SKM-1 treated with dmso at 0.1 percent for 144 hours (cell line): ENCODE data around the gene KANSL1.

ENCODE experiments used
- DNase-seq: peaks from one replicate; lab custom pipeline; 2025; ENCODE audit not compliant: unreplicated experiment; lab: John Stamatoyannopoulos, UW

KANSL1 gene

GRCh38 chr17:46003907-46004748, 189.1 kb downstream of the KANSL1 start:
- DNase-seq: no peak

DNA sequence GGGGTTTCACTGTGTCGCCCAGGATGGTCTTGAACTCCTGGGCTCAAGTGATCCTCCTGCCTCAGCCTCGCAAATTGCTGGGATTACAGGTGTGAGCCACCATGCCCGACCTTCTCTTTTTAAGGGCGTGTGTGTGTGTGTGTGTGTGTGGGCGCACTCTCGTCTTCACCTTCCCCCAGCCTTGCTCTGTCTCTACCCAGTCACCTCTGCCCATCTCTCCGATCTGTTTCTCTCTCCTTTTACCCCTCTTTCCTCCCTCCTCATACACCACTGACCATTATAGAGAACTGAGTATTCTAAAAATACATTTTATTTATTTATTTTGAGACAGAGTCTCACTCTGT, 190.3 kb downstream of the KANSL1 start:
- no peak for DNase-seq

DNA sequence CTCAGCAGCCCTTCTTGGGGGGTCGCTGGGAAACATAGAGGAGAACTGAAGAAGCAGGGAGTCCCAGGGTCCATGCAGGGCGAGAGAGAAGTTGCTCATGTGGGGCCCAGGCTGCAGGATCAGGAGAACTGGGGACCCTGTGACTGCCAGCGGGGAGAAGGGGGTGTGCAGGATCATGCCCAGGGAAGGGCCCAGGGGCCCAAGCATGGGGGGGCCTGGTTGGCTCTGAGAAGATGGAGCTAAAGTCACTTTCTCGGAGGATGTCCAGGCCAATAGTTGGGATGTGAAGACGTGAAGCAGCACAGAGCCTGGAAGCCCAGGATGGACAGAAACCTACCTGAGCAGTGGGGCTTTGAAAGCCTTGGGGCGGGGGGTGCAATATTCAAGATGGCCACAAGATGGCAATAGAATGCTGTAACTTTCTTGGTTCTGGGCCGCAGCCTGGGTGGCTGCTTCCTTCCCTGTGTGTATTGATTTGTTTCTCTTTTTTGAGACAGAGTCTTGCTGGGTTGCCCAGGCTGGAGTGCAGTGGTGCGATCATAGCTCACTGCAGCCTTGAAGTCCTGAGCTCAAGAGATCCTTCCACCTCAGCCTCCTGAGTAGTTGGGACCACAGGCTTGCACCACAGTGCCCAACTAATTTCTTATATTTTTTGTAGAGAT, 190.8 kb downstream of the KANSL1 start:
- peak; percentile 49 for DNase-seq

- no peak for DNase-seq
Observed at GRCh38 chr17:46001390-46002310, 191.6 kb downstream of the KANSL1 start.

DNA sequence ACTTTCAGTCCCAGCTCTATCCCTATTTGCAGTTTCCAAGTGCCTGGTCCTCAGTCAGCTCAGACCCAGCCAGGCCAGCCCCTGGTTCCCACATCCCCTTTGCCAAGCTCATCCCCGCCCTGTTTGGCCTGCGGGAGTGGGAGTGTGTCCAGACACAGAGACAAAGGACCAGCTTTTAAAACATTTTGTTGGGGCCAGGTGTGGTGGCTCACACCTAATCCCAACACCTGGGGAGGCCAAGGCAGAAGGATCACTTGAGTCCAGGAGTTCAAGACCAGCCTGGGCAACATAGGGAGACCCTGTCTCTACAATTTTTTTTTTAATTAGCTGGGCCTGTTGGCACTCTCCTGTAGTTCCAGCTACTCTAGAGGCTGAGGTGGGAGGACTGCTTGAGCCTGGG, 192.5 kb downstream of the KANSL1 start:
- no peak for DNase-seq

GRCh38 chr17:46000292-46000691, 192.9 kb downstream of the KANSL1 start:
- no peak for DNase-seq

- DNase-seq: no peak
Observed at GRCh38 chr17:45999900-46000290, 193.3 kb downstream of the KANSL1 start.

- DNase-seq: no peak
Observed at GRCh38 chr17:45998987-45999899, 194.0 kb downstream of the KANSL1 start, which contains the start of gene STH. TSS of gene STH (plus strand) at chr17:45999250. CDS start at chr17:45999280, 30 bp downstream.

DNA sequence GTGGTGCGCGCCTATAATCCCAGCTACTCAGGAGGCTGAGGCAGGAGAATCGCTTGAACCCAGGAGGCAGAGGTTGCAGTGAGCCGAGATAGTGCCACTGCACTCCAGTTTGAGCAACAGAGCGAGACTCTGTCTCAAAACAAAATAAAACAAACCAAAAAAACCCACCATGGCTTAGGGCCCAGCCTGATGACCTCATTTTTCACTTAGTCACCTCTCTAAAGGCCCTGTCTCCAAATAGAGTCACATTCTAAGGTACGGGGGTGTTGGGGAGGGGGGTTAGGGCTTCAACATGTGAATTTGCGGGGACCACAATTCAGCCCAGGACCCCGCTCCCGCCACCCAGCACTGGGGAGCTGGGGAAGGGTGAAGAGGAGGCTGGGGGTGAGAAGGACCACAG, 195.6 kb downstream of the KANSL1 start:
- no peak for DNase-seq

GRCh38 chr17:45997166-45997565, 196.1 kb downstream of the KANSL1 start:
- DNase-seq: no peak

DNA sequence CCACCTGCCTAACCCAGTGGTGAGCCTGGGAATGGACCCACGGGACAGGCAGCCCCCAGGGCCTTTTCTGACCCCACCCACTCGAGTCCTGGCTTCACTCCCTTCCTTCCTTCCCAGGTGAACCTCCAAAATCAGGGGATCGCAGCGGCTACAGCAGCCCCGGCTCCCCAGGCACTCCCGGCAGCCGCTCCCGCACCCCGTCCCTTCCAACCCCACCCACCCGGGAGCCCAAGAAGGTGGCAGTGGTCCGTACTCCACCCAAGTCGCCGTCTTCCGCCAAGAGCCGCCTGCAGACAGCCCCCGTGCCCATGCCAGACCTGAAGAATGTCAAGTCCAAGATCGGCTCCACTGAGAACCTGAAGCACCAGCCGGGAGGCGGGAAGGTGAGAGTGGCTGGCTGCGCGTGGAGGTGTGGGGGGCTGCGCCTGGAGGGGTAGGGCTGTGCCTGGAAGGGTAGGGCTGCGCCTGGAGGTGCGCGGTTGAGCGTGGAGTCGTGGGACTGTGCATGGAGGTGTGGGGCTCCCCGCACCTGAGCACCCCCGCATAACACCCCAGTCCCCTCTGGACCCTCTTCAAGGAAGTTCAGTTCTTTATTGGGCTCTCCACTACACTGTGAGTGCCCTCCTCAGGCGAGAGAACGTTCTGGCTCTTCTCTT, 196.8 kb downstream of the KANSL1 start:
- DNase-seq: no peak

DNA sequence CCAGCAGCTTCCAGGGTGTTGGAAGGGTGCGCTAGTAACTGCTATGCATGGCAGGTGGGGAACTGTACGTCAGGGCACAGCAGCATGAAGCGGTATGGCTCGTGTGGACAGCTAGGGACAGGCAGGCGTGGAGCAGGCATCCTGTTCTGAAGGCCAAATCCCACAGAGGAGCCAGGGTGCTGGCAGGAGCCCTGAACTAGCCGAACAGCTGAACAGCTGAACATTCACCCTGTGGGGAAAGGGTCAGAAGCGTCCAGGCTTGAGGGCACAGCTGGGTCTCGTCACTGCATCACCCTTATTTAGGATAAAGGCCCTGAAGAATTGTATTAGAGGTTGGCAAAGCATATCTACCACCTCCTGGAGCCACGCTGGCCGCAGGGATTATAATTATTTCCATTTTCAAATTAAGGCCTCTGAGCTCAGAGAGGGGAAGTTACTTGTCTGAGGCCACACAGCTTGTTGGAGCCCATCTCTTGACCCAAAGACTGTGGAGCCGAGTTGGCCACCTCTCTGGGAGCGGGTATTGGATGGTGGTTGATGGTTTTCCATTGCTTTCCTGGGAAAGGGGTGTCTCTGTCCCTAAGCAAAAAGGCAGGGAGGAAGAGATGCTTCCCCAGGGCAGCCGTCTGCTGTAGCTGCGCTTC, 197.5 kb downstream of the KANSL1 start:
- DNase-seq: no peak

- no peak for DNase-seq
Observed at GRCh38 chr17:45994987-45995386, 198.2 kb downstream of the KANSL1 start.

DNA sequence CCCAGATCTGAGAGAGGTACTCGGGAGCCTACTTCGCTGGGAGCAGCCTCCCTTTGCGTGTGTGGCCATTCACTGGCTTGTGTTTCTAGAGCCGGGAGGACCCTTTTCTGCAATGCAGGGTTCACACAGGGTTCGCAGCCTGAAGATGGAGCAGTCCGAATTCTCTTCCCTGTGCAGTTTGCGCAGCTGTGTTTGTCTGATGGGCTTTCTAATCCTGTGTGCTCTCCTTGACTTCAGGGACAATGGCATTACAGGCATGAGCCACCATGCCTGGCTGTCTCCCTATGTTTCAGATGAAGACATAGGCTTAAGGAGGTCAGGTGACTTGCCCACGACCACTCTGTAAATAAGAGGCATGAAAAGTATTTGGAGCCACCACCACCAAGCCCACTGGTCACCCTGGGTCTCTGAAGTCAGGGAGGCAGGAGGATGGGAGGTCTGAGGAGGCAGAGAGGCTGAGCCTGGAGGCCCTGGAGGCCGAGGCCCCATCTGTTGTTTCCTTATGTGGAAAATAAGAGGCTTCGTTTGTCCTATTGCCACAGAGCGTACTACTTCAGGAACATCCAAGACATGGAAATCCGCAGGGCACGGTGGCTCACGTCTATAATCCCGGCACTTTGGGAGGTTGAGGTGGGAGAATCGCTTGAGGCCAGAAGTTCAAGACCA, 199.1 kb downstream of the KANSL1 start:
- no peak for DNase-seq

- DNase-seq: no peak
Observed at GRCh38 chr17:45992904-45993303, 200.3 kb downstream of the KANSL1 start.

DNA sequence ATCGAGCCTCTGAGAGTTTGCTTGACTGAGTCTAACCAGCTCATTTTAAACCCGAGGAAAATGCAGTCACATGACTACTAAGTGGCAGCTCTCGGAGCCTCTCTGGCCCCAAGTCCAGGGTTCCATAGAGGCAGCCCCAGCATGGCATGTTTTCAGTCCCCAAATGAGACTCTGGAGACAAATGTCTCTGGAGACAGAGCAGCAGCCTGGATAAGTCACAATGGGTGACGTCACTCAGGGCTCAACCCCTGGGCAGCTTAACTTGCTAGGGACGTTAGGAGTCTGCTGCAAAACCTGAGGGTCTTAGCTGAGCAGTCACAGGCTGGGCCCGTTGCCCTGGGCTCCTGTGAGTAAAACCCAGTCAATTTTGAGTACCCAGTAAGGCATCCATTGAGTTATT, 201.1 kb downstream of the KANSL1 start:
- DNase-seq: no peak

DNA sequence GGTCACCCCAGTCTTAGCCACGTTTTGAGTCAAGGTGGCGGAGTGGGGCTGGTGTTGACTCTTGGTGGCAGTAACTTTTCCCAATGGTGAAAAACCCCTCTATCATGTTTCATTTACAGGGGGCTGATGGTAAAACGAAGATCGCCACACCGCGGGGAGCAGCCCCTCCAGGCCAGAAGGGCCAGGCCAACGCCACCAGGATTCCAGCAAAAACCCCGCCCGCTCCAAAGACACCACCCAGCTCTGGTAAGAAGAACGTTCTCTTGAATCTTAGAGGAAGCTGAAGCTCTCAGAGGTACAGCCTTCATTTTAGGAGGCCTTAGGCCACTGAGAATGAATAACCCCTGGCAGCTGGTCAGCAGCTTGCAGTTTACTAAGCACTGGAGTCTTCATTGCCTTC, 201.9 kb downstream of the KANSL1 start:
- no peak for DNase-seq

- no peak for DNase-seq
Observed at GRCh38 chr17:45990886-45991285, 202.3 kb downstream of the KANSL1 start.

- no peak for DNase-seq
Observed at GRCh38 chr17:45989759-45990158, 203.5 kb downstream of the KANSL1 start.
